ENCODE measurements around the gene QDPR. TPM values are rescaled to one million over a fixed set of nuclear protein-coding genes. Genes with fewer than 3 reads are reported as not detected.

The QDPR gene
- total and polyA plus RNA-seq, 10 of the 15 experiments (the other 5 are each of a cell fraction or from before 2014, with no cell fraction given), result 3.0 to 27.7 (median 11.8) TPM

GRCh38 chr4:17489123-17489522 is 22.8 kb downstream of the QDPR start:
- H3K36me3 ChIP-seq (ENCODE audit: control insufficient read depth in 2 of 2, insufficient read depth in 2 of 2, low read length in 1 of 2), result peaks cover 2 to 3% of the 10 kb centered on the region in 2 experiments; a peak in 2 of 4 replicates
- ChIA-PET RAD21 (ENCODE audit: unreplicated experiment) (no interaction called here), CTCF (interaction anchor here (1.7 kb wide), 1 partner anchor 17 kb away, joined by 9 read pairs; no protein-coding TSS in a partner anchor), POLR2A (no interaction called here), SMC1A (ENCODE audit: uncharacterized antibody, unreplicated experiment) (no interaction called here)
- no peak overlapping the region for H2AFZ ChIP-seq (ENCODE audit: control insufficient read depth, low read depth, low read length)
- no peaks in the 10 kb centered on the region for H3K27me3 ChIP-seq (replicated peaks in 1 of 2; ENCODE audit: control insufficient read depth in 2 of 2, insufficient read depth in 2 of 2, low read length in 1 of 2)
- no peak for FAIRE-seq
- intact Hi-C loops (cut with micrococcal nuclease; ENCODE audit: unreplicated experiment), result no loop called here
- BruUV-seq (replicated peaks), result no TSS peak
- DNase-seq (ENCODE audit: low read depth, low spot score), result no peak
- TF ChIP-seq SMAD5 (IDR thresholded peaks at IDR 0.05; ENCODE audit: low read depth), result no peak
- TF ChIP-seq ZZZ3 (IDR thresholded peaks at IDR 0.05; ENCODE audit: control insufficient read depth, insufficient read length, low read depth), result no peak
- no peak for TF ChIP-seq RBBP5 (conservative IDR thresholded peaks at IDR 0.05)
- no peak for TF ChIP-seq RFX5 (IDR thresholded peaks at IDR 0.05; ENCODE audit: low read depth, low read length)
- no peak for TF ChIP-seq SKIL (IDR thresholded peaks at IDR 0.05; ENCODE audit: low read depth, poor library complexity, severe bottlenecking)
- no peak for TF ChIP-seq RELB (IDR thresholded peaks at IDR 0.05; ENCODE audit: low read depth)
- no peak for TF ChIP-seq NFYB (IDR thresholded peaks at IDR 0.05; ENCODE audit: insufficient read depth, low read depth, low read length)
- no peak for TF ChIP-seq MTA2 (IDR thresholded peaks at IDR 0.05; ENCODE audit: low read depth)
- TF ChIP-seq YY1 (IDR thresholded peaks at IDR 0.05; ENCODE audit: low read depth, low read length), result no peak
- no peak for TF ChIP-seq ZNF274 (IDR thresholded peaks at IDR 0.05; ENCODE audit: insufficient read depth, insufficient read length)
- TF ChIP-seq RAD21 (IDR thresholded peaks at IDR 0.05; ENCODE audit: insufficient read depth, low read depth, low read length), result no peak
- no peak for TF ChIP-seq MAX (IDR thresholded peaks at IDR 0.05; ENCODE audit: low read depth, low read length)
- TF ChIP-seq CREB1 (IDR thresholded peaks at IDR 0.05; ENCODE audit: low read depth), result no peak
- no peak for TF ChIP-seq CHD2 (IDR thresholded peaks at IDR 0.05; ENCODE audit: borderline replicate concordance, low read depth, low read length)
- no peak for TF ChIP-seq POLR2A (IDR thresholded peaks at IDR 0.05; ENCODE audit: low read depth, low read length)
- no peak for TF ChIP-seq FOXK2 (IDR thresholded peaks at IDR 0.05)
- H3K4me2 ChIP-seq (ENCODE audit: control insufficient read depth, insufficient read depth), result no peak overlapping the region
- H3K4me1 ChIP-seq (ENCODE audit: control insufficient read depth, insufficient read depth, low read length), result no peaks in the 10 kb centered on the region
- H3K27ac ChIP-seq (ENCODE audit: control insufficient read depth, insufficient read depth), result no peak overlapping the region
- no peaks in the 10 kb centered on the region for H4K20me1 ChIP-seq (ENCODE audit: control insufficient read depth, insufficient read depth)
- no peak for ATAC-seq
- H3K4me3 ChIP-seq, result no peak overlapping the region
- no peaks in the 10 kb centered on the region for H3K79me2 ChIP-seq (ENCODE audit: control insufficient read depth, insufficient read depth, low read length)
- H3K9ac ChIP-seq (ENCODE audit: control insufficient read depth, insufficient read depth, low read length), result no peak overlapping the region
- H3K9me3 ChIP-seq (replicated peaks; ENCODE audit: control insufficient read depth, insufficient read depth, low read length), result no peaks in the 10 kb centered on the region
- WGBS (ENCODE audit: insufficient coverage, insufficient replicate concordance, low lambda C conversion rate, missing lambda C conversion rate), result 33% methylated on average over 5 of the region's 5 CpGs
- in situ Hi-C loops (cut with MboI), result no loop called here
